Ishikawa (cell line): Measurements from ENCODE around the gene TET1.

Experiments
- CREB1 ChIP-seq: IDR thresholded peaks from 2 replicates; pipeline ENCODE4 v1.6.1; 2012; ENCODE audit warnings: low read depth
- EGR1 ChIP-seq: IDR thresholded peaks from 2 replicates; pipeline ENCODE4 v1.6.1; 2012
- EP300 ChIP-seq: IDR thresholded peaks from 2 replicates; pipeline ENCODE4 v1.6.1; 2012; ENCODE audit warnings: borderline replicate concordance
- FOXM1 ChIP-seq: IDR thresholded peaks from 2 replicates; pipeline ENCODE4 v1.6.1; 2012; ENCODE audit warnings: low read depth, borderline replicate concordance
- MAX ChIP-seq: IDR thresholded peaks from 2 replicates; pipeline ENCODE4 v1.6.1; 2012
- RAD21 ChIP-seq: IDR thresholded peaks from 2 replicates; pipeline ENCODE4 v1.6.1; 2012; ENCODE audit warnings: low read depth
- REST ChIP-seq: IDR thresholded peaks from 2 replicates; pipeline ENCODE4 v1.6.1; 2012; ENCODE audit warnings: low read depth, mild to moderate bottlenecking
- TCF12 ChIP-seq: IDR thresholded peaks from 2 replicates; pipeline ENCODE4 v1.6.1; 2012; ENCODE audit warnings: low read depth
- TEAD4 ChIP-seq: IDR thresholded peaks from 2 replicates; pipeline ENCODE4 v1.6.1; 2012
- YY1 ChIP-seq: IDR thresholded peaks from 2 replicates; pipeline ENCODE4 v1.6.1; 2012; ENCODE audit warnings: low read depth
- ZBTB7A ChIP-seq: IDR thresholded peaks from 2 replicates; pipeline ENCODE4 v1.6.1; 2012; ENCODE audit warnings: low read depth

- TF ChIP-seq REST, result no peak
- TF ChIP-seq FOXM1, result no peak
- TF ChIP-seq ZBTB7A, result no peak
- TF ChIP-seq MAX, result no peak
- TF ChIP-seq EP300, result no peak
- TF ChIP-seq RAD21, result no peak
- TF ChIP-seq YY1, result no peak
- TF ChIP-seq CREB1, result no peak
- TF ChIP-seq TCF12, result no peak
- TF ChIP-seq TEAD4, result no peak
- TF ChIP-seq EGR1, result no peak
Measured at GRCh38 chr10:68697106-68697505, 137.0 kb downstream of the TET1 start.
